IPS-NIHi7 (cell line): ENCODE measurements around the gene SKOR2.

Experiments
- DNase-seq: peaks from one replicate; pipeline ENCODE4 v3.0.0; 2012; ENCODE audit warnings: mixed read lengths; ENCODE audit errors: extremely low spot score

SKOR2 gene

GRCh38 chr18:47260120-47260923 is 8.9 kb upstream of the SKOR2 start:
- DNase-seq: peak; percentile 84

GRCh38 chr18:47254341-47254939 is 3.0 kb upstream of the SKOR2 start:
- DNase-seq: peak; percentile 69

GRCh38 chr18:47253101-47253654 is 1.7 kb upstream of the SKOR2 start:
- DNase-seq: no peak

GRCh38 chr18:47250391-47251046 is 941 bp downstream of the SKOR2 start:
- DNase-seq: no peak

- no peak for DNase-seq
Observed at GRCh38 chr18:47249314-47249981, 2.0 kb downstream of the SKOR2 start.

GRCh38 chr18:47248604-47249313 is 2.7 kb downstream of the SKOR2 start:
- DNase-seq: no peak

GRCh38 chr18:47248115-47248603 is 3.3 kb downstream of the SKOR2 start:
- no peak for DNase-seq

DNA sequence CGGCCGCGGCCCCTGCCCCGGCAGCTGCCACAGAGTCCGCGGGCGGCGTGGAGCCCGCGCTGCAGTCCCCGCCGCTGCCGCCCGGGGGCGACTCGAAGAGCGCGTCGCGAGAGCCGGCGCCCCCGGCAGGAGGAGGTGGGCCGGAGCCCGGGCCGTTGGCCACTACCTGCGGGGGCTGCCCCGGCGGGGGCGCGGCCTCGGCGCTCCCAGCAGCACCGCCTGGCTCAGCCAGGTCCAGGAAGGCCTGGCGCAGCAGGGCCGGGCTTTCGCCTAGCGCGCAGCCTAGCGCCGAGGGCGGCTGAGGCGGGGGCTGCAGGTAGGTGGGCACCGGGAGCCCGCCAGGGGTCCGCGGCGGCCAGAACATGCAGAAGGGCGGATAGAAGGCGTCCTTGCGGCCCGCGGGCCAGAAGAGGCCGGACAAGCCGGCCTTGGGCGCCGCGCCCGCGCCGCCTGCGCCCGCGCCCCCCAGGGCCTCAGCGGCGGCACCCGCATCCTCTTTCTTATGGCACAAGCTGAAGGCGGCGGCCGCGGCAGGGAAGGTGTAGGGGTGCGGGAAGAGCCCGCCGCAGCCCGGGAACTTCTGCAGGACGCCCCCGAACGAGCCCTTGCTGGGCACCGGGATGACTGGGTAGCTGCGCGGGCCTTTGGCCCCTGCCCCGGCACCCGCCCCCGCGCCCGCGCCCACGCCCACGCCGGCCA is 3.9 kb downstream of the SKOR2 start:
- peak; percentile 84 for DNase-seq

GRCh38 chr18:47247036-47247415 is 4.4 kb downstream of the SKOR2 start:
- no peak for DNase-seq

- DNase-seq: no peak
Observed at GRCh38 chr18:47246027-47246971, 5.2 kb downstream of the SKOR2 start.

- no peak for DNase-seq
Observed at GRCh38 chr18:47244086-47244485, 7.4 kb downstream of the SKOR2 start.

- DNase-seq: no peak
Observed at GRCh38 chr18:47235096-47235495, 16.4 kb downstream of the SKOR2 start.

- DNase-seq: no peak
Observed at GRCh38 chr18:47226660-47227059, 24.8 kb downstream of the SKOR2 start.

DNA sequence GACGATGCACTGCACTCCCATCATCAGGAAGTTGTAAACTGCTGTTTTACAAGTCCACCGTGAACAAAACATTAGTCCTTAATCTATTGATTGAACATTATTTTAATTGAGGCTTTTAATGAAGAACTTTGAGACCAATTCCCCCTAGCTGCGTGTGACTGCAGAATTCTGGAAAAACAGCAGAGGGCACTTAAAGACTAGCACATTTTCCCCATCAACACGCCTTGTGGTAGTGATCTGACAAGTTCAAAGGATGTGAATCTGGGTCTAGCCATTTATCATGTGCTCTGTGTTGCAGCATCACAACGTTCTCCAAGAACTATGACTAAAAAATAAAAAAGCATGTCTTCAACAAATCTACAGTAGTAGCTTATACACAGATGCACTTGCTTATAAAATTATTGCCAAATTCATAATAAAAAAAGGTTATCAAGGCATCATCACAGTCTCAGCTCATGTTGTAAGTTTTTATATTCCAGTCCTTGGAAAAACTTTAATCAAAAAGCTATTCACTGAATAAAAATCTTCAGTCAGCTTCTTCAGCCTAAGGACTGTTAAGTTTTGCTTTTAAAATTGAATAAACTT is 35.8 kb downstream of the SKOR2 start:
- DNase-seq: peak; percentile 65

GRCh38 chr18:47209171-47209570 is 42.3 kb downstream of the SKOR2 start:
- no peak for DNase-seq

GRCh38 chr18:47206945-47207637 is 44.4 kb downstream of the SKOR2 start:
- no peak for DNase-seq

- peak; percentile 77 for DNase-seq
Observed at GRCh38 chr18:47204908-47205522, 46.4 kb downstream of the SKOR2 start.
